ENCODE measurements around the gene TMEM239. TPM values are rescaled to one million over a fixed set of nuclear protein-coding genes. Genes with fewer than 3 reads are reported as not detected.

Gene TMEM239
- total RNA-seq, 1 donor from 2014 or later: not detected

GRCh38 chr20:2814076-2814475, 2.1 kb upstream of the TMEM239 start:
- Histone ChIP-seq H3K27ac (replicated peaks) (no peak overlapping the region), H3K4me3 (no peak overlapping the region), H3K9me3 (replicated peaks) (peaks cover 18% of the 10 kb centered on the region), H3K36me3 (no peaks in the 10 kb centered on the region), H3K4me1 (no peaks in the 10 kb centered on the region), H3K27me3 (ENCODE audit: low read depth) (peaks cover 84% of the 10 kb centered on the region)
- intact Hi-C loops (cut with micrococcal nuclease): no loop called here
- TF ChIP-seq, protein P1, sequence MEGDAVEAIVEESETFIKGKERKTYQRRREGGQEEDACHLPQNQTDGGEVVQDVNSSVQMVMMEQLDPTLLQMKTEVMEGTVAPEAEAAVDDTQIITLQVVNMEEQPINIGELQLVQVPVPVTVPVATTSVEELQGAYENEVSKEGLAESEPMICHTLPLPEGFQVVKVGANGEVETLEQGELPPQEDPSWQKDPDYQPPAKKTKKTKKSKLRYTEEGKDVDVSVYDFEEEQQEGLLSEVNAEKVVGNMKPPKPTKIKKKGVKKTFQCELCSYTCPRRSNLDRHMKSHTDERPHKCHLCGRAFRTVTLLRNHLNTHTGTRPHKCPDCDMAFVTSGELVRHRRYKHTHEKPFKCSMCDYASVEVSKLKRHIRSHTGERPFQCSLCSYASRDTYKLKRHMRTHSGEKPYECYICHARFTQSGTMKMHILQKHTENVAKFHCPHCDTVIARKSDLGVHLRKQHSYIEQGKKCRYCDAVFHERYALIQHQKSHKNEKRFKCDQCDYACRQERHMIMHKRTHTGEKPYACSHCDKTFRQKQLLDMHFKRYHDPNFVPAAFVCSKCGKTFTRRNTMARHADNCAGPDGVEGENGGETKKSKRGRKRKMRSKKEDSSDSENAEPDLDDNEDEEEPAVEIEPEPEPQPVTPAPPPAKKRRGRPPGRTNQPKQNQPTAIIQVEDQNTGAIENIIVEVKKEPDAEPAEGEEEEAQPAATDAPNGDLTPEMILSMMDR (IDR thresholded peaks at IDR 0.05; ENCODE audit: borderline replicate concordance): no peak
- DNase-seq: no peak

GRCh38 chr20:2814587-2815051, 1.5 kb upstream of the TMEM239 start, which contains the start of gene C20orf141:
TSS of gene C20orf141 (plus strand) at chr20:2814987. CDS start at chr20:2815185, 198 bp downstream.
- Histone ChIP-seq H3K9me3 (replicated peaks) (peaks cover 18% of the 10 kb centered on the region), H3K27ac (replicated peaks) (no peak within 1 kb of the TSS), H3K27me3 (ENCODE audit: low read depth) (peaks cover 84% of the 10 kb centered on the region), H3K36me3 (no peaks in the 10 kb centered on the region), H3K4me1 (no peaks in the 10 kb centered on the region), H3K4me3 (no peak within 1 kb of the TSS)
- intact Hi-C loops (cut with micrococcal nuclease): no loop called here
- TF ChIP-seq, protein P1 (IDR thresholded peaks at IDR 0.05; ENCODE audit: borderline replicate concordance): no peak
- no peak for DNase-seq

DNA sequence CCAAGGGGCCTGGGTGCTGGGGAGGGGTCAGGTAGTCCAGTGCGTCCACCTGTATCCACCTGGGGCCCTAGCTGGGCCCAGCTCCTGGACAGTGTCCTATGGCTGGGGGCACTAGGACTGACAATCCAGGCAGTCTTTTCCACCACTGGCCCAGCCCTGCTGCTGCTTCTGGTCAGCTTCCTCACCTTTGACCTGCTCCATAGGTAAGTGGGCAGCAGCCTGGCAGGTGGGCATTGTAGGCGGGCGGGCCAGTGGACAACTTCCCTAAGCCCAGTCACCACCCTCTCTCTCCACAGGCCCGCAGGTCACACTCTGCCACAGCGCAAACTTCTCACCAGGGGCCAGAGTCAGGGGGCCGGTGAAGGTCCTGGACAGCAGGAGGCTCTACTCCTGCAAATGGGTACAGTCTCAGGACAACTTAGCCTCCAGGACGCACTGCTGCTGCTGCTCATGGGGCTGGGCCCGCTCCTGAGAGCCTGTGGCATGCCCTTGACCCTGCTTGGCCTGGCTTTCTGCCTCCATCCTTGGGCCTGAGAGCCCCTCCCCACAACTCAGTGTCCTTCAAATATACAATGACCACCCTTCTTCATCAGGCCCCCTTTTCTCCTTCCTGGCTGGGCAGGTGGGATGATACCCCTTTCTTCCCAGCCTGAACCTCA, 793 bp upstream of the TMEM239 start:
- no peak for DNase-seq
- TF ChIP-seq, protein P1 (IDR thresholded peaks at IDR 0.05; ENCODE audit: borderline replicate concordance): no peak
- peaks cover 84% of the 10 kb centered on the region for H3K27me3 ChIP-seq (ENCODE audit: low read depth)
- H3K4me1 ChIP-seq: peaks cover 4% of the 10 kb centered on the region
- peaks cover 18% of the 10 kb centered on the region for H3K9me3 ChIP-seq (replicated peaks)
- H3K36me3 ChIP-seq: no peaks in the 10 kb centered on the region
- H3K27ac ChIP-seq (replicated peaks): no peak overlapping the region
- intact Hi-C loops (cut with micrococcal nuclease): no loop called here
- no peak overlapping the region for H3K4me3 ChIP-seq

DNA sequence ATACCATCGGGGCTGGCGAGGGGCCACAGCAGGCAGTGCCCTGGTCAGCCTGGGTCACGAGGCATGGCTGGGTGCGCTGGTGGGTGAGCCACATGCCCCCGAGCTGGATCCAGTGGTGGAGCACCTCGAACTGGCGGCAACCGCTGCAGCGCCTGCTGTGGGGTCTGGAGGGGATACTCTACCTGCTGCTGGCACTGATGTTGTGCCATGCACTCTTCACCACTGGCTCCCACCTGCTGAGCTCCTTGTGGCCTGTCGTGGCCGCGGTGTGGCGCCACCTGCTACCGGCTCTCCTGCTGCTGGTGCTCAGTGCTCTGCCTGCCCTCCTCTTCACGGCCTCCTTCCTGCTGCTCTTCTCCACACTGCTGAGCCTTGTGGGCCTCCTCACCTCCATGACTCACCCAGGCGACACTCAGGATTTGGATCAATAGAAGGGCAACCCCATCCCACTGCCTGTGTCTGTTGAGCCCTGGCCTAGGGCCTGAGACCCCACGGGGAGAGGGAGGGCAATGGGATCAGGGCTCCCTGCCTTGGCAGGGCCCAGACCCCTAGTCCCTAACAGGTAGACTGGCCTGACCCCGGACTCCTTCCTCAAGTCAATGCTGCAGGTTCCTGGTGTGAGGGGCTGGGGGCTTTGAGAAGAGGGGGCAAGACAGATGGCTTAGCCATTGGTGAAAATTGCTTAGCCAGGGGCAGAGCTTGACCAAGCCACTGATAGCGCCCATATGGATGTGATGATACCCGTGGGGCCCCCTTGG, 598 bp downstream of the TMEM239 start:
- intact Hi-C loops (cut with micrococcal nuclease): no loop called here
- Histone ChIP-seq H3K27ac (replicated peaks) (no peak overlapping the region), H3K4me3 (no peak overlapping the region), H3K4me1 (peaks cover 13% of the 10 kb centered on the region), H3K36me3 (no peaks in the 10 kb centered on the region), H3K9me3 (replicated peaks) (peaks cover 11% of the 10 kb centered on the region), H3K27me3 (ENCODE audit: low read depth) (peaks cover 84% of the 10 kb centered on the region)
- TF ChIP-seq, protein P1 (IDR thresholded peaks at IDR 0.05; ENCODE audit: borderline replicate concordance): no peak
- no peak for DNase-seq

DNA sequence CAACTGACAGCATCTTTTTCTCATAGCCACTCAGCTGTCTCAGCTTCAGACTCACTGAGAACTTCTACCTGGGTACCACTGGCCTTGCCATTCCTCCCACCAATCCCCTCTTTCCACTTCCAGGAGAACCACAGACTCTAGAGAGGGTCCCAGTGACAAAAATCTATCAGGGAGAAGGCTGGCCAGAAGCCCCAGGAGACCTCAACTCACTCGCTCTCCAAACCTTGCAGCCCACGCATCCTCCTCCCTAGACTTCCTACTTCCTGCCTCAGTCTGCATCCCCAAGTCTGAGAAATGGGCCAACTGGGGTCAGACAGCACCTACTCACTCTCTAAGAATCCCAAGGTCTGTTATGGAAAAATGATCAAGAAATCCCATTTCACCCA, 1.2 kb downstream of the TMEM239 start:
- TF ChIP-seq, protein P1 (IDR thresholded peaks at IDR 0.05; ENCODE audit: borderline replicate concordance): no peak
- Histone ChIP-seq H3K4me3 (no peak overlapping the region), H3K9me3 (replicated peaks) (peaks cover 6% of the 10 kb centered on the region), H3K36me3 (no peaks in the 10 kb centered on the region), H3K27me3 (ENCODE audit: low read depth) (peaks cover 83% of the 10 kb centered on the region), H3K27ac (replicated peaks) (no peak overlapping the region), H3K4me1 (peaks cover 13% of the 10 kb centered on the region)
- no peak for DNase-seq
- intact Hi-C loops (cut with micrococcal nuclease): no loop called here

All from left ventricle myocardium inferior (tissue), 1 donor.